Thyroid gland (tissue), 4 donors: ENCODE results near the gene GAB1. TPM values are rescaled to one million over a fixed set of nuclear protein-coding genes. Genes with fewer than 3 reads are reported as not detected.
A peak's percentile ranks its signal among the peaks of the same experiment; 100 is the strongest.

Source experiments
- DNase-seq, 2 donors: peaks; one replicate each; pipeline ENCODE4 v3.0.0-alpha.2; 2019
- H3K27ac ChIP-seq, 3 donors: fragments of 200-600 bp; sonication (generic); 1 replicate in 2 of 3; 2 replicates in 1 of 3; pipeline ENCODE4 v1.5.1; 2016 to 2019; ENCODE audit warnings: mild to moderate bottlenecking in 1 of 3, moderate library complexity in 1 of 3
- H3K27me3 ChIP-seq: fragments of 200-600 bp; sonication (generic); one replicate; pipeline ENCODE4 v1.5.1; 2019
- H3K36me3 ChIP-seq, 2 donors: fragments of 200-600 bp; sonication (generic); one replicate each; pipeline ENCODE4 v1.5.1; 2016 to 2019
- H3K4me1 ChIP-seq, 2 donors: fragments of 200-600 bp; sonication (generic); one replicate each; pipeline ENCODE4 v1.5.1; 2017 to 2019
- H3K4me3 ChIP-seq, 3 donors: fragments of 200-600 bp; sonication (generic); replicated peaks in 1 of 3; 1 replicate in 2 of 3; 2 replicates in 1 of 3; pipeline ENCODE4 v1.5.1; 2016; ENCODE audit warnings: mild to moderate bottlenecking in 1 of 3
- H3K9me3 ChIP-seq: fragments of 200-600 bp; sonication (generic); one replicate; pipeline ENCODE4 v1.5.1; 2017
- CTCF ChIP-seq, 6 experiments: fragments of 200-600 bp in 3 of 6; fragments of 450-650 bp in 3 of 6; sonication (generic) in 3 of 6; IDR thresholded peaks; one replicate each; pipeline ENCODE4 v1.5.1; 2016 to 2019; ENCODE audit warnings: antibody characterized with exemption in 6 of 6, mild to moderate bottlenecking in 2 of 6, inconsistent platforms in 1 of 6, moderate library complexity in 1 of 6
- POLR2A ChIP-seq, 2 donors: fragments of 450-650 bp; IDR thresholded peaks; one replicate each; pipeline ENCODE4 v1.6.1; 2017; ENCODE audit warnings: antibody characterized with exemption in 2 of 2, mild to moderate bottlenecking in 2 of 2, moderate library complexity in 1 of 2
- WGBS, 2 donors: methylation state at CpG; one replicate each; pipeline ENCODE4 v1.1.5; 2017; 5-methylcytosine and 5-hydroxymethylcytosine counted together
- intact Hi-C: fragments of 100-400 bp; cut with DNase I; formaldehyde crosslinking; loops from one replicate; pipeline ENCODE4 v1.15.1; 2023
- total RNA-seq, 4 donors: library from RNA; depleted of rRNA; stranded (reverse); fragments of >200 nt; gene quantifications; one replicate each; pipeline ENCODE4 v1.2.3, GENCODE V29; 2016

GAB1 gene
- total RNA-seq, 4 donors from 2014 or later, result 20.3 to 40.8 (median 32.5) TPM

GRCh38 chr4:143341186-143341755 lies 4.6 kb downstream of the GAB1 start:
- H3K4me3 ChIP-seq, result no peak overlapping the region
- DNase-seq, result no peak
- TF ChIP-seq CTCF (IDR thresholded peaks at IDR 0.05), result no peak
- intact Hi-C loops, result no loop called here
- no peaks in the 10 kb centered on the region for H3K36me3 ChIP-seq
- H3K9me3 ChIP-seq, result no peaks in the 10 kb centered on the region
- H3K27ac ChIP-seq, result no peak overlapping the region
- no peaks in the 10 kb centered on the region for H3K27me3 ChIP-seq
- 85 to 89% methylated on average over 2 of the region's 2 CpGs for WGBS, 2 donors
- peaks cover 17 to 30% of the 10 kb centered on the region in 2 donors for H3K4me1 ChIP-seq

- no peak for DNase-seq
- no peaks in the 10 kb centered on the region for H3K36me3 ChIP-seq
- WGBS, 2 donors, result 87 to 91% methylated on average over 3 of the region's 3 CpGs
- TF ChIP-seq CTCF (IDR thresholded peaks at IDR 0.05) (no peak), POLR2A (IDR thresholded peaks at IDR 0.05) (no peak)
- no peak overlapping the region for H3K4me3 ChIP-seq
- no peak overlapping the region for H3K27ac ChIP-seq
- intact Hi-C loops, result no loop called here
- H3K9me3 ChIP-seq, result no peaks in the 10 kb centered on the region
- H3K4me1 ChIP-seq, result peaks cover 20 to 35% of the 10 kb centered on the region in 2 donors
- no peaks in the 10 kb centered on the region for H3K27me3 ChIP-seq
Measured at GRCh38 chr4:143343276-143343831, 6.7 kb downstream of the GAB1 start.

- intact Hi-C loops, result no loop called here
- Histone ChIP-seq H3K27me3 (no peaks in the 10 kb centered on the region), H3K27ac (no peak overlapping the region), H3K4me3 (no peak overlapping the region), H3K36me3 (no peaks in the 10 kb centered on the region), H3K9me3 (no peaks in the 10 kb centered on the region), H3K4me1 (peaks cover 20 to 35% of the 10 kb centered on the region in 2 donors)
- no peak for DNase-seq
- 83 to 90% methylated on average over 7 of the region's 7 CpGs for WGBS, 2 donors
- TF ChIP-seq POLR2A (IDR thresholded peaks at IDR 0.05), result no peak
- no peak for TF ChIP-seq CTCF (IDR thresholded peaks at IDR 0.05)
Measured at GRCh38 chr4:143344041-143344440, 7.4 kb downstream of the GAB1 start.

- no peak for DNase-seq
- WGBS, 2 donors, result 58 to 60% methylated on average over 4 of the region's 4 CpGs
- Histone ChIP-seq H3K27me3 (no peaks in the 10 kb centered on the region), H3K4me3 (no peak overlapping the region), H3K9me3 (no peaks in the 10 kb centered on the region), H3K36me3 (no peaks in the 10 kb centered on the region), H3K4me1 (peaks cover 20 to 35% of the 10 kb centered on the region in 2 donors), H3K27ac (peak overlapping the region in 1 of 3 donors; percentile 11)
- intact Hi-C loops, result no loop called here
- TF ChIP-seq CTCF (IDR thresholded peaks at IDR 0.05), result no peak
- no peak for TF ChIP-seq POLR2A (IDR thresholded peaks at IDR 0.05)
Measured at GRCh38 chr4:143344774-143345173, 8.1 kb downstream of the GAB1 start.

GRCh38 chr4:143345356-143345755 lies 8.7 kb downstream of the GAB1 start:
- no peak for TF ChIP-seq POLR2A (IDR thresholded peaks at IDR 0.05)
- no peak for TF ChIP-seq CTCF (IDR thresholded peaks at IDR 0.05)
- no peaks in the 10 kb centered on the region for H3K9me3 ChIP-seq
- no peaks in the 10 kb centered on the region for H3K36me3 ChIP-seq
- H3K27ac ChIP-seq, result peak overlapping the region in 1 of 3 donors; percentile 31
- peaks cover 20 to 35% of the 10 kb centered on the region in 2 donors for H3K4me1 ChIP-seq
- WGBS, 2 donors, result 81 to 88% methylated on average over 1 of the region's 1 CpG
- intact Hi-C loops, result no loop called here
- no peak for DNase-seq
- H3K4me3 ChIP-seq, result no peak overlapping the region
- no peaks in the 10 kb centered on the region for H3K27me3 ChIP-seq
